ENCODE results near the gene NDUFAF2.
"Not testable (repeated sequence)": the region's sequence is repeated elsewhere in the genome, so short reads cannot be mapped to it uniquely, and the experiment has no call there.

Gene NDUFAF2

GRCh38 chr5:61171479-61171878, 226.5 kb downstream of the NDUFAF2 start:
- no peak for DNase-seq (ENCODE audit: low read depth in 1 of 2, low spot score in 1 of 2)

- DNase-seq (ENCODE audit: low read depth in 1 of 2, low spot score in 1 of 2), result no peak
These were observed 231.6 kb downstream of the NDUFAF2 start for GRCh38 chr5:61176631-61177030.

- DNase-seq (ENCODE audit: low read depth in 1 of 2, low spot score in 1 of 2), result no peak
These were observed 232.1 kb downstream of the NDUFAF2 start for GRCh38 chr5:61177070-61177469.

- DNase-seq (ENCODE audit: low read depth in 1 of 2, low spot score in 1 of 2), result no peak
These were observed 232.7 kb downstream of the NDUFAF2 start for GRCh38 chr5:61177716-61178115.

GRCh38 chr5:61178702-61179101, 233.7 kb downstream of the NDUFAF2 start:
- DNase-seq (ENCODE audit: low read depth in 1 of 2, low spot score in 1 of 2), result no peak

GRCh38 chr5:61180886-61181285, 235.9 kb downstream of the NDUFAF2 start:
- no peak for DNase-seq (ENCODE audit: low read depth in 1 of 2, low spot score in 1 of 2)

GRCh38 chr5:61182449-61182848, 237.4 kb downstream of the NDUFAF2 start:
- no peak for DNase-seq (ENCODE audit: low read depth in 1 of 2, low spot score in 1 of 2)

GRCh38 chr5:61183538-61183937, 238.5 kb downstream of the NDUFAF2 start:
- DNase-seq (ENCODE audit: low read depth in 1 of 2, low spot score in 1 of 2), result no peak

- DNase-seq (ENCODE audit: low read depth in 1 of 2, low spot score in 1 of 2), result no peak
These were observed 239.7 kb downstream of the NDUFAF2 start for GRCh38 chr5:61184708-61185107.

- DNase-seq (ENCODE audit: low read depth in 1 of 2, low spot score in 1 of 2), result no peak
These were observed 241.6 kb downstream of the NDUFAF2 start for GRCh38 chr5:61186634-61187033.

- not testable (repeated sequence) for DNase-seq (ENCODE audit: low read depth in 1 of 2, low spot score in 1 of 2)
These were observed 242.3 kb downstream of the NDUFAF2 start for GRCh38 chr5:61187352-61187751.

- DNase-seq (ENCODE audit: low read depth in 1 of 2, low spot score in 1 of 2), result not testable (repeated sequence)
These were observed 242.8 kb downstream of the NDUFAF2 start for GRCh38 chr5:61187826-61188225.

GRCh38 chr5:61198606-61199005, 253.6 kb downstream of the NDUFAF2 start:
- DNase-seq (ENCODE audit: low read depth in 1 of 2, low spot score in 1 of 2), result no peak

GRCh38 chr5:61200582-61201155, 255.7 kb downstream of the NDUFAF2 start:
- no peak for DNase-seq (ENCODE audit: low read depth in 1 of 2, low spot score in 1 of 2)

GRCh38 chr5:61202213-61202612, 257.2 kb downstream of the NDUFAF2 start:
- no peak for DNase-seq (ENCODE audit: low read depth in 1 of 2, low spot score in 1 of 2)
